Testis (tissue), 2 donors: ENCODE data around the gene MFAP5.
"Not testable (repeated sequence)": the region's sequence is repeated elsewhere in the genome, so short reads cannot be mapped to it uniquely, and the experiment has no call there.

ENCODE experiments used
- CTCF ChIP-seq, 3 experiments: fragments of 450-650 bp in 2 of 3; fragments of 200-600 bp in 1 of 3; sonication (generic) in 1 of 3; IDR thresholded peaks; one replicate each; pipeline ENCODE4 v1.5.1; 2016 to 2019; ENCODE audit warnings: antibody characterized with exemption in 3 of 3, mild to moderate bottlenecking in 2 of 3, moderate library complexity in 1 of 3
- POLR2A ChIP-seq: fragments of 450-650 bp; IDR thresholded peaks from one replicate; pipeline ENCODE4 v1.6.1; 2017; ENCODE audit warnings: antibody characterized with exemption, mild to moderate bottlenecking, moderate library complexity

- TF ChIP-seq CTCF (IDR thresholded peaks at IDR 0.05); POLR2A: not testable (repeated sequence)
These were observed 26.6 kb downstream of the MFAP5 start for GRCh38 chr12:8636007-8636346.
